ENCODE measurements around the gene BRPF1. TPM values are rescaled to one million over a fixed set of nuclear protein-coding genes. Genes with fewer than 3 reads are reported as not detected.

BRPF1 gene
- total RNA-seq, 4 donors from 2014 or later, result 20.1 to 27.2 (median 22.5) TPM

DNA sequence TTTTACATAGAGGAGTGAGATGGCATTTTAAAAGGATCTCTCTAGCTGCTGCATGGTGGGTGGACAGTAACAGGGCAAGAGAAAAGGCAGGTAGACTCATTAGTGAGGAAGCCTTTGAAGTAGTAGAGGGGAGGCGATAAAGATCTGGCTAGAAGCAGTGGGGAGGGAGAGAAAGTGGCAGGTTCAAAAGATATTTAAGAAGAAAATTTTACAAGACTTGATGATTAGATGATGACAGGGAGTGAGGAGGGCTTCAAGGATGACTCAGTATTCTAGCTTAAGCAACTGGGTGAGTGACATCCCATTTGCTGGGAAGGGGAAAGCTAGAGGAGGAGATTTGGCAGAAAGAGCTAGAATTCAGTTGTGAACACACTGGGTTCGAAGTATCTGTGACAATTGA lies 3.8 kb upstream of the BRPF1 start:
- 86 to 90% methylated on average over 2 of the region's 2 CpGs for WGBS, 2 donors
- intact Hi-C loops (cut with DNase I; ENCODE audit: low total_unique reads), result no loop called here
- TF ChIP-seq, protein P1, sequence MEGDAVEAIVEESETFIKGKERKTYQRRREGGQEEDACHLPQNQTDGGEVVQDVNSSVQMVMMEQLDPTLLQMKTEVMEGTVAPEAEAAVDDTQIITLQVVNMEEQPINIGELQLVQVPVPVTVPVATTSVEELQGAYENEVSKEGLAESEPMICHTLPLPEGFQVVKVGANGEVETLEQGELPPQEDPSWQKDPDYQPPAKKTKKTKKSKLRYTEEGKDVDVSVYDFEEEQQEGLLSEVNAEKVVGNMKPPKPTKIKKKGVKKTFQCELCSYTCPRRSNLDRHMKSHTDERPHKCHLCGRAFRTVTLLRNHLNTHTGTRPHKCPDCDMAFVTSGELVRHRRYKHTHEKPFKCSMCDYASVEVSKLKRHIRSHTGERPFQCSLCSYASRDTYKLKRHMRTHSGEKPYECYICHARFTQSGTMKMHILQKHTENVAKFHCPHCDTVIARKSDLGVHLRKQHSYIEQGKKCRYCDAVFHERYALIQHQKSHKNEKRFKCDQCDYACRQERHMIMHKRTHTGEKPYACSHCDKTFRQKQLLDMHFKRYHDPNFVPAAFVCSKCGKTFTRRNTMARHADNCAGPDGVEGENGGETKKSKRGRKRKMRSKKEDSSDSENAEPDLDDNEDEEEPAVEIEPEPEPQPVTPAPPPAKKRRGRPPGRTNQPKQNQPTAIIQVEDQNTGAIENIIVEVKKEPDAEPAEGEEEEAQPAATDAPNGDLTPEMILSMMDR (IDR thresholded peaks at IDR 0.05), result no peak
- TF ChIP-seq POLR2A (IDR thresholded peaks at IDR 0.05), result no peak
- no peak overlapping the region for H3K4me3 ChIP-seq (ENCODE audit: low read depth, poor library complexity, severe bottlenecking)
- no peak for DNase-seq (ENCODE audit: low spot score in 2 of 2)

DNA sequence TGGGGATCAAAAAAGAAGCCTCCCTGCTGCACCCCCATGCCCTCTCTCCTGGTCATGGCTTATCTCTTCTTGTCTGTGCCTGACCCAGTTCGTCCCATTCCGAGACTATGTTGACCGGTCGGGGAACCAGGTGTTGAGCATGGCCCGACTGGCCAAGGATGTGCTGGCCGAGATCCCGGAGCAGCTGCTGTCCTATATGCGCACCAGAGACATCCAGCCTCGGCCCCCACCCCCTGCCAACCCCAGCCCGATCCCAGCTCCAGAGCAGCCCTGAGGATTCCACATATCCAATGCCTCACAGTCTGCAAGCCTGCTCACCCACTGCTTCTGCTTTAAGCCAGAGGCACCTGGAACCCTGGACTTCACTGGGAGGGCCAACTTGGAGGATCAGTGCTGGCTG lies 2.1 kb upstream of the BRPF1 start:
- H3K4me3 ChIP-seq (ENCODE audit: low read depth, poor library complexity, severe bottlenecking), result no peak overlapping the region
- DNase-seq (ENCODE audit: low spot score in 2 of 2), result no peak
- WGBS, 2 donors, result 93 to 96% methylated on average over 10 of the region's 10 CpGs
- intact Hi-C loops (cut with DNase I; ENCODE audit: low total_unique reads), result no loop called here
- TF ChIP-seq, protein P1 (IDR thresholded peaks at IDR 0.05), result no peak
- TF ChIP-seq POLR2A (IDR thresholded peaks at IDR 0.05), result no peak

DNA sequence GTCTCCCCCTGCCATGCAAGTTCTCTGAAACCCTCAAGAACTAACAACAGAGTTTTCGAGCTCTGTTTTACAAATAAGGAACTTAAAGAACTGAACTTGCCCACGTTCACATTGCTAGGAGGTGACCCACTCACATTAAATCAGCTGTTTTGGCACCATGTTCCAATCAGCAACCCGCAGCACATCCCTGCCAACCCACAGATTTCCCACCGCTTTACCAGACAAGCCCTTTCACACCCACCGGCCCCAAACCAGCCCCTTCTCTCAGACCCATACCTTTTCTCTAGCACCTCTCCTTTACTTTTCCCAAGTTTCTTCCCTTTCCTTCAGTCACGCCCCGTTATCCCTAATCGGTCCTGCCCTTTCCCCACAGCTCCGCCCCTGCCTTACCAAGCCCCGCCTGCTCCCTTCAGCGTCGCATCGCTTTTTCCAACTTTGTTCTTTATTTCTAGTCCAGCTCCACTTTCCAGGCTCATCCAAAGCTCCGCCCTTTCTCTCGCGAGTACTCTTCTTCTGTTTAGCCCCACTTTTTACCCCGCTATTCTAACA lies 804 bp upstream of the BRPF1 start:
- WGBS, 2 donors, result 2% methylated on average over 16 to 17 of the region's 17 CpGs
- TF ChIP-seq, protein P1 (IDR thresholded peaks at IDR 0.05), result no peak
- no peak for TF ChIP-seq POLR2A (IDR thresholded peaks at IDR 0.05)
- no peak for DNase-seq (ENCODE audit: low spot score in 2 of 2)
- no peak overlapping the region for H3K4me3 ChIP-seq (ENCODE audit: low read depth, poor library complexity, severe bottlenecking)
- intact Hi-C loops (cut with DNase I; ENCODE audit: low total_unique reads), result no loop called here

DNA sequence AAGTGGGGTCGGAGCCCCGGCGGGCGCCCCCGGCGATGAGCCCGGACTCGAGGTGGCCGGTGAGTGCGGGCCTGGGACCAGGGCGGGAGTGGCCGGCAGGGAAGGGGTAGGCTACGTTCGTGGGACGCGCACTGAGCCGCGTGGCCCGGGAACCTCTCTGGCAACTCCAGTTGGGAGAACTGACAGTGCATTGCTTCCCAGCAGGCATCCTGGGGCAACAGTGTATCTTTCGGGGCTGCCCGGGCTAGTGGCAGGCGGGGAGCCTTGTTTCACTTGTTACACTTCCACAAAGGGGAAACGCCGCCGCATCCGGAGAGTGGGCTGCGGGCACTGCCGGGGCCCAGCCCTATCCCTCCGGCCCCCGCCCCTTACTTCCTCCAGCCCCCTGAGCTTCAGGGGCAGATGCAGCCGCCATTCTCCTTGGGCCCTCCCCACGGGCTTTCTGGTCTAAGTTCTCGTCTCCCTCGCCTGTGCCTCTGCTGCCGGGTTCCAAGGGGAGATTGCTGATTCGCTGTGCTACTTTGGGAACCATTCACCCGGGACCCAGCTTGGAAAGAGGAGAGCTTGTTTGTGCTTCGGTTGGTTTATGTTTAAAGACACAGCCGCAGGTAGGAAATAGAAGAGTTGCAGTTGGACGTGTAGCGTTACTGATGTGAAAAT lies 675 bp downstream of the BRPF1 start:
- WGBS, 2 donors, result 0 to 2% methylated on average over 12 to 26 of the region's 41 CpGs
- no peak for TF ChIP-seq POLR2A (IDR thresholded peaks at IDR 0.05)
- TF ChIP-seq, protein P1 (IDR thresholded peaks at IDR 0.05), result no peak
- H3K4me3 ChIP-seq (ENCODE audit: low read depth, poor library complexity, severe bottlenecking), result peak overlapping the region; percentile 94
- intact Hi-C loops (cut with DNase I; ENCODE audit: low total_unique reads), result no loop called here
- DNase-seq (ENCODE audit: low spot score in 2 of 2), result no peak

- 7 to 24% methylated on average over 7 of the region's 7 CpGs for WGBS, 2 donors
- intact Hi-C loops (cut with DNase I; ENCODE audit: low total_unique reads), result no loop called here
- TF ChIP-seq POLR2A (IDR thresholded peaks at IDR 0.05), result no peak
- peak overlapping the region; percentile 94 for H3K4me3 ChIP-seq (ENCODE audit: low read depth, poor library complexity, severe bottlenecking)
- DNase-seq (ENCODE audit: low spot score in 2 of 2), result no peak
These were observed 1.2 kb downstream of the BRPF1 start for GRCh38 chr3:9732740-9733115.

DNA sequence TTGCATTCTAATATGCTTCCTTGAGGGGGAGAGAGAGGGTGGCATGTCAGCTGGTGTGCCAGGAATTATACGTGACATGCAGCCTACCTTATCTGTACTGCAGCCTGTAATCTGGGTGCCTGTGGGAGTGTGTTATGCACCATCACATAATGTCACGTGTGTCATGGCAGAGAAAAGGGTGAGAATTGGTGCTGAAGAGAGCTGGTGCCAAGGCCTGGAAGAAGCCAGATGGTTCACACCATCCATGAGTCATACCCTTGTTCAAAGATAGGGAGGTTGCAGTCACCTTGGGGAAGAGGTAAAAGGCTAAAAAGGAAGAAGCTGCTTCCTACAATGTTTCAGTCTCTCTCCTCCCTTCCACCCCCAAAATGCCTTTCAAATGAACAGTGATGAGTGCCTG lies 5.3 kb downstream of the BRPF1 start:
- TF ChIP-seq POLR2A (IDR thresholded peaks at IDR 0.05), result no peak
- TF ChIP-seq, protein P1 (IDR thresholded peaks at IDR 0.05), result no peak
- DNase-seq (ENCODE audit: low spot score in 2 of 2), result no peak
- 58 to 61% methylated on average over 2 of the region's 2 CpGs for WGBS, 2 donors
- no peak overlapping the region for H3K4me3 ChIP-seq (ENCODE audit: low read depth, poor library complexity, severe bottlenecking)
- intact Hi-C loops (cut with DNase I; ENCODE audit: low total_unique reads), result no loop called here
